ENCODE results near the gene SLC37A2. TPM values are rescaled to one million over a fixed set of nuclear protein-coding genes. Genes with fewer than 3 reads are reported as not detected.
A peak's percentile ranks its signal among the peaks of the same experiment; 100 is the strongest.

SLC37A2 gene
- total RNA-seq, 2 donors from 2014 or later = 1.0 to 1.3 TPM

DNA sequence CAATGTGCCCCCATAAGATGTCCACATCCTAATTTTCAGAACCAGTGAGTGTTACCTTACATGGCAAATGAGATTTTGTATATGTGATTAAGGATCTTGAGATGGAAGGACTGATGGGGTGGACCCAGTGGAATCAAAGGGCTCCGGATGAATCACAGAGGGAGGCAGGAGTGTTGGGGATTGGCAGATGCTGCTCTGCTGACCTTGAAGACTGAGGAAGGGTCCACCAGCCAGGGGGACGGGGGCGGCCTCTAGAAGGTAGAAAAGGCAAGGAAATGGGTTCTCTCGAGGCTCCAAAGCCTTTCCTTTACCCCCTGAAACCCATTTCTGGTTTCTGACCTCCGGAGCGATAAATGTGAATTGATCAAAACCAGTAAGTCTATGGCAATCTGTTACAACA is 29.6 kb downstream of the SLC37A2 start:
- Mint-ChIP-seq H3K4me1 (peaks cover 19% of the 10 kb centered on the region), H3K4me3 (no peak overlapping the region), H3K27ac (no peak overlapping the region), H3K9me3 (peaks cover 2% of the 10 kb centered on the region), H3K27me3 (ENCODE audit: insufficient read depth) (no peaks in the 10 kb centered on the region), H3K36me3 (ENCODE audit: low read depth) (peaks cover 11% of the 10 kb centered on the region)
- no peaks in the 10 kb centered on the region for H3K4me1 ChIP-seq (ENCODE audit: control insufficient read depth, insufficient read depth, low read length)
- H3K36me3 ChIP-seq (ENCODE audit: control insufficient read depth, insufficient read depth, low read length) = peaks cover 10% of the 10 kb centered on the region
- no peak overlapping the region for H3K9ac ChIP-seq (ENCODE audit: extremely low read depth, low read length, poor library complexity, severe bottlenecking)
- no peak overlapping the region for H3K27ac ChIP-seq (ENCODE audit: low read depth, low read length)
- H3K27me3 ChIP-seq (ENCODE audit: control insufficient read depth, insufficient read depth, low read length, poor library complexity, severe bottlenecking) = no peaks in the 10 kb centered on the region
- WGBS, 2 experiments (ENCODE audit: insufficient coverage in 1 of 2, insufficient read length in 1 of 2) = 87 to 89% methylated on average over 3 to 6 of the region's 6 CpGs
- no peaks in the 10 kb centered on the region for H3K9me3 ChIP-seq (ENCODE audit: control insufficient read depth, low read length)
- DNase-seq = peak; percentile 42
- no peak overlapping the region for H3K4me3 ChIP-seq (ENCODE audit: low read length)
- TF ChIP-seq, protein P1, sequence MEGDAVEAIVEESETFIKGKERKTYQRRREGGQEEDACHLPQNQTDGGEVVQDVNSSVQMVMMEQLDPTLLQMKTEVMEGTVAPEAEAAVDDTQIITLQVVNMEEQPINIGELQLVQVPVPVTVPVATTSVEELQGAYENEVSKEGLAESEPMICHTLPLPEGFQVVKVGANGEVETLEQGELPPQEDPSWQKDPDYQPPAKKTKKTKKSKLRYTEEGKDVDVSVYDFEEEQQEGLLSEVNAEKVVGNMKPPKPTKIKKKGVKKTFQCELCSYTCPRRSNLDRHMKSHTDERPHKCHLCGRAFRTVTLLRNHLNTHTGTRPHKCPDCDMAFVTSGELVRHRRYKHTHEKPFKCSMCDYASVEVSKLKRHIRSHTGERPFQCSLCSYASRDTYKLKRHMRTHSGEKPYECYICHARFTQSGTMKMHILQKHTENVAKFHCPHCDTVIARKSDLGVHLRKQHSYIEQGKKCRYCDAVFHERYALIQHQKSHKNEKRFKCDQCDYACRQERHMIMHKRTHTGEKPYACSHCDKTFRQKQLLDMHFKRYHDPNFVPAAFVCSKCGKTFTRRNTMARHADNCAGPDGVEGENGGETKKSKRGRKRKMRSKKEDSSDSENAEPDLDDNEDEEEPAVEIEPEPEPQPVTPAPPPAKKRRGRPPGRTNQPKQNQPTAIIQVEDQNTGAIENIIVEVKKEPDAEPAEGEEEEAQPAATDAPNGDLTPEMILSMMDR (conservative IDR thresholded peaks at IDR 0.05) = no peak

- H3K36me3 Mint-ChIP-seq (ENCODE audit: low read depth) = peaks cover 13% of the 10 kb centered on the region
- peaks cover 2% of the 10 kb centered on the region for H3K9me3 Mint-ChIP-seq
- H3K27me3 Mint-ChIP-seq (ENCODE audit: insufficient read depth) = no peaks in the 10 kb centered on the region
These were observed 30.4 kb downstream of the SLC37A2 start for GRCh38 chr11:125093502-125093901.

GRCh38 chr11:125094731-125095130 is 31.6 kb downstream of the SLC37A2 start:
- no peak overlapping the region for H3K4me3 Mint-ChIP-seq
- H3K36me3 ChIP-seq (ENCODE audit: control insufficient read depth, insufficient read depth, low read length) = peaks cover 16% of the 10 kb centered on the region
- TF ChIP-seq, protein P1 (conservative IDR thresholded peaks at IDR 0.05) = no peak
- peaks cover 2% of the 10 kb centered on the region for H3K9me3 Mint-ChIP-seq
- no peaks in the 10 kb centered on the region for H3K4me1 ChIP-seq (ENCODE audit: control insufficient read depth, insufficient read depth, low read length)
- no peak overlapping the region for H3K4me3 ChIP-seq (ENCODE audit: low read length)
- H3K27me3 ChIP-seq (ENCODE audit: control insufficient read depth, insufficient read depth, low read length, poor library complexity, severe bottlenecking) = no peaks in the 10 kb centered on the region
- 92% methylated on average over 2 of the region's 2 CpGs; no CpG with 5 or more reads in 1 of the 2 experiments for WGBS, 2 experiments (ENCODE audit: insufficient coverage in 1 of 2, insufficient read length in 1 of 2)
- H3K27ac ChIP-seq (ENCODE audit: low read depth, low read length) = no peak overlapping the region
- no peak overlapping the region for H3K9ac ChIP-seq (ENCODE audit: extremely low read depth, low read length, poor library complexity, severe bottlenecking)
- no peaks in the 10 kb centered on the region for H3K9me3 ChIP-seq (ENCODE audit: control insufficient read depth, low read length)
- no peak overlapping the region for H3K27ac Mint-ChIP-seq
- no peak for DNase-seq
- H3K27me3 Mint-ChIP-seq (ENCODE audit: insufficient read depth) = no peaks in the 10 kb centered on the region
- H3K36me3 Mint-ChIP-seq (ENCODE audit: low read depth) = peaks cover 23% of the 10 kb centered on the region
- H3K4me1 Mint-ChIP-seq = peaks cover 19% of the 10 kb centered on the region

More at GRCh38 chr11:125093502-125093901, 30.4 kb downstream of the SLC37A2 start:
- 87 to 98% methylated on average over 3 to 4 of the region's 4 CpGs for WGBS, 2 experiments (ENCODE audit: insufficient coverage in 1 of 2, insufficient read length in 1 of 2)
- peaks cover 19% of the 10 kb centered on the region for H3K4me1 Mint-ChIP-seq
- Histone ChIP-seq H3K27me3 (ENCODE audit: control insufficient read depth, insufficient read depth, low read length, poor library complexity, severe bottlenecking) (no peaks in the 10 kb centered on the region), H3K27ac (ENCODE audit: low read depth, low read length) (no peak overlapping the region), H3K9me3 (ENCODE audit: control insufficient read depth, low read length) (no peaks in the 10 kb centered on the region), H3K9ac (ENCODE audit: extremely low read depth, low read length, poor library complexity, severe bottlenecking) (no peak overlapping the region), H3K36me3 (ENCODE audit: control insufficient read depth, insufficient read depth, low read length) (peaks cover 11% of the 10 kb centered on the region), H3K4me1 (ENCODE audit: control insufficient read depth, insufficient read depth, low read length) (no peaks in the 10 kb centered on the region), H3K4me3 (ENCODE audit: low read length) (no peak overlapping the region)
- TF ChIP-seq, protein P1 (conservative IDR thresholded peaks at IDR 0.05) = no peak
- no peak for DNase-seq
- H3K4me3 Mint-ChIP-seq = no peak overlapping the region
- no peak overlapping the region for H3K27ac Mint-ChIP-seq
